C4-2B (cell line): Measurements from ENCODE around the gene IQCE.

Experiments used
- ZFX ChIP-seq: fragments of 450-650 bp; IDR thresholded peaks from 2 replicates; pipeline ENCODE4 v1.6.1; 2017
- TF ChIP-seq, protein P1 (sequence below): fragments of 450-650 bp; conservative IDR thresholded peaks from 2 replicates; pipeline ENCODE4 v1.5.1; 2017; ENCODE audit warnings: mild to moderate bottlenecking

DNA sequence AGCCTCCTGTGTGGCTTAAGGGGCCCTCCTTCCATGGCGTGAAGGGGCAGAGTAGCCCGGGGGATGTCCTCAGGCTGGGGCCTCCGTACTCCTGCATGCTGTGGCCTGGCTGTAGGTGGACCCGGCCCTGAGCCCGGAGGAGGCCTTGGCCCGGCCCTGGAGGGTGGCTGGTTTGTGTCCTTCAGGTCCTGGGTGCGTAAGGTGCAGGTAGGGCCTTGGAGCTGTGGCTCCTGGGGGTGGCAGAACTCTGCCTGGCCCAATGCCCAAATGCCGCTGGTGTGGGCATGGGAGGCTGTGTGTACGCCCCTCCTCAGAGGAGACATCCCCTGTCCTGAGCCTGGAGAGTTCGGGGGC lies 102.3 kb downstream of the IQCE start:
- TF ChIP-seq, protein P1, sequence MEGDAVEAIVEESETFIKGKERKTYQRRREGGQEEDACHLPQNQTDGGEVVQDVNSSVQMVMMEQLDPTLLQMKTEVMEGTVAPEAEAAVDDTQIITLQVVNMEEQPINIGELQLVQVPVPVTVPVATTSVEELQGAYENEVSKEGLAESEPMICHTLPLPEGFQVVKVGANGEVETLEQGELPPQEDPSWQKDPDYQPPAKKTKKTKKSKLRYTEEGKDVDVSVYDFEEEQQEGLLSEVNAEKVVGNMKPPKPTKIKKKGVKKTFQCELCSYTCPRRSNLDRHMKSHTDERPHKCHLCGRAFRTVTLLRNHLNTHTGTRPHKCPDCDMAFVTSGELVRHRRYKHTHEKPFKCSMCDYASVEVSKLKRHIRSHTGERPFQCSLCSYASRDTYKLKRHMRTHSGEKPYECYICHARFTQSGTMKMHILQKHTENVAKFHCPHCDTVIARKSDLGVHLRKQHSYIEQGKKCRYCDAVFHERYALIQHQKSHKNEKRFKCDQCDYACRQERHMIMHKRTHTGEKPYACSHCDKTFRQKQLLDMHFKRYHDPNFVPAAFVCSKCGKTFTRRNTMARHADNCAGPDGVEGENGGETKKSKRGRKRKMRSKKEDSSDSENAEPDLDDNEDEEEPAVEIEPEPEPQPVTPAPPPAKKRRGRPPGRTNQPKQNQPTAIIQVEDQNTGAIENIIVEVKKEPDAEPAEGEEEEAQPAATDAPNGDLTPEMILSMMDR: no peak
- TF ChIP-seq ZFX: no peak
